D721Med (cell line): ENCODE data around the gene U2AF2.

Experiments used
- DNase-seq: peaks from one replicate; pipeline ENCODE4 v3.0.0; 2011; ENCODE audit warnings: low spot score; ENCODE audit not compliant: insufficient read length
- FAIRE-seq: peaks from 2 replicates; lab custom pipeline; 2011; peaks lifted over from hg19 to GRCh38; lab: Jason Lieb, UNC
- TF ChIP-seq, protein P1 (sequence below): IDR thresholded peaks from 2 replicates; pipeline ENCODE4 v1.5.1; 2012; ENCODE audit warnings: mild to moderate bottlenecking, control low read depth; ENCODE audit not compliant: insufficient read depth; ENCODE audit errors: missing control alignments

The U2AF2 gene

GRCh38 chr19:55693336-55693974 is 38.6 kb downstream of the U2AF2 start:
- FAIRE-seq: no peak
- no peak for DNase-seq
- TF ChIP-seq, protein P1, sequence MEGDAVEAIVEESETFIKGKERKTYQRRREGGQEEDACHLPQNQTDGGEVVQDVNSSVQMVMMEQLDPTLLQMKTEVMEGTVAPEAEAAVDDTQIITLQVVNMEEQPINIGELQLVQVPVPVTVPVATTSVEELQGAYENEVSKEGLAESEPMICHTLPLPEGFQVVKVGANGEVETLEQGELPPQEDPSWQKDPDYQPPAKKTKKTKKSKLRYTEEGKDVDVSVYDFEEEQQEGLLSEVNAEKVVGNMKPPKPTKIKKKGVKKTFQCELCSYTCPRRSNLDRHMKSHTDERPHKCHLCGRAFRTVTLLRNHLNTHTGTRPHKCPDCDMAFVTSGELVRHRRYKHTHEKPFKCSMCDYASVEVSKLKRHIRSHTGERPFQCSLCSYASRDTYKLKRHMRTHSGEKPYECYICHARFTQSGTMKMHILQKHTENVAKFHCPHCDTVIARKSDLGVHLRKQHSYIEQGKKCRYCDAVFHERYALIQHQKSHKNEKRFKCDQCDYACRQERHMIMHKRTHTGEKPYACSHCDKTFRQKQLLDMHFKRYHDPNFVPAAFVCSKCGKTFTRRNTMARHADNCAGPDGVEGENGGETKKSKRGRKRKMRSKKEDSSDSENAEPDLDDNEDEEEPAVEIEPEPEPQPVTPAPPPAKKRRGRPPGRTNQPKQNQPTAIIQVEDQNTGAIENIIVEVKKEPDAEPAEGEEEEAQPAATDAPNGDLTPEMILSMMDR: no peak

DNA sequence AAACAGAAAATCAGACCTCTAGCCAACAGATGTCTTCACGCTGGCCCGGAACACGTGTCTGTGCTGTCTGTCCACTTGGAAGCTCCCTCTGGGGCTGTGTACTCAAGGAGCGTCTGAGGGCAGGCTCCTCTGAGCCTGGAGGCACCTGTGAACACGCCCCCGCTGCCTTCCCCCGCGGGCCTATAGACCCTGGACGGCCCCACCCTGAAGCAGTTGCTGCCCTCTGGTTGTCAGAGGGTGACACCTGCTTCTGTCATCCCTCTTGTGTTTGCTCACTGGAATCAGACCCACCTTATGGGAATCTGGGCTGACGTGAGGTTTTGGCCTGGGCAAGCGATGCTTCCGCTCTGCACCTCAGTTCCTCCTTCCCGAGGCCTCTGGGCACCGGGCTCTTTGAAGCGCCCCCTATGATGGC is 39.4 kb downstream of the U2AF2 start:
- TF ChIP-seq, protein P1: no peak
- FAIRE-seq (no peak), DNase-seq (no peak)

DNA sequence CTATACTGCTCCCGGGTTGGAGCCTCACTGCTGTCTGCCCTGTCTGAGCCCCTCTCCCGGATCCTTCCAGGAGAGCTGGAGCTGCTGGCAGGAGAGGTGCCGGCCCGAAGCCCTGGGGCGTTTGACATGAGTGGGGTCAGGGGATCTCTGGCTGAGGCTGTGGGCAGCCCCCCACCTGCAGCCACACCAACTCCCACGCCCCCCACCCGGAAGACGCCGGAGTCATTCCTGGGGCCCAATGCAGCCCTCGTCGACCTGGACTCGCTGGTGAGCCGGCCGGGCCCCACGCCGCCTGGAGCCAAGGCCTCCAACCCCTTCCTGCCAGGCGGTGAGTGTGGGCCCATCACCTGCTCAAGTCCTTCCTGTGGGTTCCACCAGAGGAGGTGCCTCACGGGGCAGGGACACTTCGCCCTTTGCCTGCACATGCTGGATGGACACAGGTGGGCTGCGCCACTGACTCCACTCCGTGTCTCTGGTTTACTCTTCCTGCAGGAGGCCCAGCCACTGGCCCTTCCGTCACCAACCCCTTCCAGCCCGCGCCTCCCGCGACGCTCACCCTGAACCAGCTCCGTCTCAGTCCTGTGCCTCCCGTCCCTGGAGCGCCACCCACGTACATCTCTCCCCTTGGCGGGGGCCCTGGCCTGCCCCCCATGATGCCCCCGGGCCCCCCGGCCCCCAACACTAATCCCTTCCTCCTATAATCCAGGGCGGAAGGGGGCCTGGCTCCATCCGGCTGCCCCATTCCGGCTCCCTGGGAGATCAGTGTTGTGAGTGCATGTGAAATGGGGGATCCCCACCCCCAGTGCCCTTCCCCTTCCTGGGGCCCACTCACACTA is 40.0 kb downstream of the U2AF2 start:
- FAIRE-seq: no peak
- no peak for DNase-seq
- TF ChIP-seq, protein P1: no peak

GRCh38 chr19:55695511-55696290 is 40.9 kb downstream of the U2AF2 start:
- no peak for DNase-seq
- TF ChIP-seq, protein P1: no peak
- no peak for FAIRE-seq

DNA sequence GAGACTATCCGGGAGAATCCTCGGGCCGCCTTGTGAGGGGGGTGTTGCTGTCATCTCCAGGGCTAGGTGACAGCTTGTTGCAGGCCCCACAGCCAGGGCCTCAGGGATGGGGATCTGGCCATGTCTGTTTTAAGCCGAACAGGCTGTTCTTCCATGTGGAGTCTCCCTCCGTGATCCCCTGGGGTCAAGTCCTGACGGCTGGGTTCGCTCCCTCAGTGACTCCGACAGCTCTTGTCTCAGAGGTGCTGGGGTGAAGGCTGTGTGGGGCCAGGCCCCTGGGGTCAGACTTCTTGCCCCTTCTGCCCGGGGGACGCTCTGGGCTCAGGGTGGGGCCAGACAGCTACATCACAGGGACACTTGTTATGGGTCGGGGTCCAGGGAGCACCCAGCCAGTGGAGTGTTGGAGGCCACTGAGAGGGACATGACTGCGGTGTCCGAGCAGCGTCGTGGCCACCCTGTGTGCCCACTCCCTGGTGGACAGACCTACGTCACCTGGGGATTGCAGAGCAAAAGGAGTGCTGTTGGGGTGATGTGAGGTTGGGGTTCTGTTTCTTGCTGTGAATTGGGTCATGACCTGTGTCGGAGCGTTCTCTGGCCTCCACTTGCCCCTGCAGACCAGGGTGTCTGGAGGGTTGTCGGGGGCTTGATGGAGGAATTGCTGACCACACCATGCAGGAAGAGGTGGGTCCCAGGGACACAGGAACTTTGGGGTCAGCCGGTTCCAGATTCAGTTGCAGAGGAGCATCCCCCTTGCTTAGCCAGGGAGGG is 41.6 kb downstream of the U2AF2 start:
- no peak for DNase-seq
- no peak for FAIRE-seq
- TF ChIP-seq, protein P1: no peak

- DNase-seq: no peak
- TF ChIP-seq, protein P1: no peak
- FAIRE-seq: no peak
These were observed 42.2 kb downstream of the U2AF2 start for GRCh38 chr19:55697069-55697440.
